Panc1 (cell line): ENCODE measurements around the gene LYSMD3. TPM values are rescaled to one million over a fixed set of nuclear protein-coding genes. Genes with fewer than 3 reads are reported as not detected.

Experiments used
- ATAC-seq: fragments of 200-7000 bp; cut with Tn5 transposase; 2 replicates; pipeline ENCODE4 v1.9.1; 2020; ENCODE audit warnings: mild to moderate bottlenecking, moderate library complexity
- BruUV-seq: library from RNA; stranded (reverse); fragments of 400-500 nt; replicated peaks from 2 replicates; lab custom pipeline; 2021; lab: Mats Ljungman, UMichigan
- CTCF ChIA-PET: fragments of 300-600 bp; sonication (Branson Sonifier 250); formaldehyde crosslinking; loops from one replicate; lab custom pipeline; 2022; ENCODE audit warnings: antibody characterized with exemption; lab: Charles Lee
- POLR2A ChIA-PET: fragments of 300-600 bp; sonication (Branson Sonifier 250); formaldehyde crosslinking; loops from one replicate; lab custom pipeline; 2022; ENCODE audit warnings: antibody characterized with exemption; lab: Charles Lee
- DNase-seq: peaks from one replicate; pipeline ENCODE4 v3.0.0-alpha.2; 2010; ENCODE audit warnings: low read depth, low spot score
- H3K27ac ChIP-seq: 2 replicates; pipeline ENCODE4 v1.5.1; 2011; ENCODE audit warnings: mild to moderate bottlenecking, low read length, inconsistent platforms
- H3K27me3 ChIP-seq: fragments of 200-500 bp; sonication (Bioruptor generic); 2 replicates; pipeline ENCODE4 v1.6.0; 2014; ENCODE audit warnings: low read length, inconsistent platforms; ENCODE audit not compliant: control insufficient read depth, insufficient read depth
- H3K36me3 ChIP-seq: fragments of 200-500 bp; sonication (Bioruptor generic); 2 replicates; pipeline ENCODE4 v1.5.1; 2014; ENCODE audit warnings: inconsistent platforms, mild to moderate bottlenecking, low read length, moderate library complexity; ENCODE audit not compliant: control insufficient read depth, insufficient read depth
- H3K4me1 ChIP-seq: 2 replicates; pipeline ENCODE4 v1.5.1; 2011; ENCODE audit warnings: inconsistent platforms, mild to moderate bottlenecking, low read length, moderate library complexity; ENCODE audit not compliant: control insufficient read depth, insufficient read depth
- H3K4me3 ChIP-seq, 2 experiments: 2 replicates each; pipeline ENCODE4 v1.5.1; 2011 to 2012; ENCODE audit warnings: low read depth in 2 of 2, low read length in 2 of 2, mild to moderate bottlenecking in 2 of 2, inconsistent platforms in 1 of 2, moderate library complexity in 1 of 2
- H3K9me3 ChIP-seq: fragments of 200-500 bp; sonication (Bioruptor generic); 2 replicates; pipeline ENCODE4 v1.5.1; 2014; ENCODE audit warnings: low read depth, mild to moderate bottlenecking, inconsistent platforms, low read length, moderate library complexity; ENCODE audit not compliant: control insufficient read depth, insufficient read depth
- POLR2AphosphoS5 ChIP-seq: IDR thresholded peaks from 2 replicates; pipeline ENCODE4 v1.6.1; 2012; ENCODE audit warnings: mild to moderate bottlenecking, low read depth, low read length, moderate library complexity
- SIN3A ChIP-seq: IDR thresholded peaks from 2 replicates; pipeline ENCODE4 v1.6.1; 2012; ENCODE audit warnings: low read depth, mild to moderate bottlenecking, low read length, moderate library complexity, borderline replicate concordance; ENCODE audit not compliant: insufficient read depth
- TCF7L2 ChIP-seq: IDR thresholded peaks from 2 replicates; pipeline ENCODE4 v1.6.1; 2011; ENCODE audit warnings: mild to moderate bottlenecking, low read depth, low read length, inconsistent platforms
- in situ Hi-C: cut with HindIII; loops from 2 replicates; pipeline ENCODE4 v1.10.0; 2016; ENCODE audit warnings: low sequenced_read_pairs, low pct_unique_long_range_greater_than_20kb
- intact Hi-C: fragments of 100-400 bp; cut with micrococcal nuclease; formaldehyde crosslinking; loops from one replicate; pipeline ENCODE4 v1.10.0; 2022; ENCODE audit not compliant: unreplicated experiment
- total RNA-seq: library from RNA; stranded (reverse); gene quantifications from one replicate; pipeline ENCODE4 v1.2.1, GENCODE V29; 2021; ENCODE audit not compliant: unreplicated experiment
- TF ChIP-seq, protein P1 (sequence below), 2 experiments: IDR thresholded peaks; 2 replicates each; pipeline ENCODE4 v1.6.1; 2011 to 2012; ENCODE audit warnings: low read depth in 2 of 2, control low read depth in 1 of 2, low read length in 1 of 2, mild to moderate bottlenecking in 1 of 2, moderate library complexity in 1 of 2; ENCODE audit not compliant: insufficient read depth in 1 of 2
- TF ChIP-seq, protein P2 (sequence below): fragments of 450-650 bp; IDR thresholded peaks from 2 replicates; pipeline ENCODE4 v1.5.1; 2017; ENCODE audit warnings: mild to moderate bottlenecking

LYSMD3 gene
- total RNA-seq, 1 experiment from 2014 or later: 16.0 TPM

DNA sequence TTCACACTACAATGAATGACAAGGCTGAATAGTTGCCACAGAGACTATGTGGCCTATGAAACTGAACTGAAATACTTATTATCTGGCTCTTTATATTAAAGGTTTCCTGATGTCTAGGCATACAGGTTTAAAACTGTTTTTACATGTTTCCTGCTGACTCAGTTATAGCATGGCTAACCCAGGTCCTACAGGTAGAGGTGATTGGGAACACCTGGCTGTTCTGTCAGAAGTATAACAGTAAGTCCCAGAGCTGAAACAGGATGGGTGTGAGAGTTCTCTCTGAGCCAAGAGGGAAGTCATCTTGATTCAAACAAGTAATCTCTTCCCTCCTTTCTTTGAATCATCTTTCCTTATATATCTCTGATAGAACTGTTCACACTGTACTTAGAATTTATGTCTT is 24.3 kb upstream of the LYSMD3 start:
- intact Hi-C loops (no loop called here), in situ Hi-C loops (no loop called here)
- Histone ChIP-seq H3K4me3 (no peak overlapping the region), H3K27ac (no peak overlapping the region), H3K4me1 (no peaks in the 10 kb centered on the region), H3K9me3 (no peaks in the 10 kb centered on the region), H3K36me3 (no peaks in the 10 kb centered on the region), H3K27me3 (peaks cover 47% of the 10 kb centered on the region)
- TF ChIP-seq SIN3A (no peak), POLR2AphosphoS5 (no peak), TCF7L2 (no peak)
- TF ChIP-seq, protein P1, sequence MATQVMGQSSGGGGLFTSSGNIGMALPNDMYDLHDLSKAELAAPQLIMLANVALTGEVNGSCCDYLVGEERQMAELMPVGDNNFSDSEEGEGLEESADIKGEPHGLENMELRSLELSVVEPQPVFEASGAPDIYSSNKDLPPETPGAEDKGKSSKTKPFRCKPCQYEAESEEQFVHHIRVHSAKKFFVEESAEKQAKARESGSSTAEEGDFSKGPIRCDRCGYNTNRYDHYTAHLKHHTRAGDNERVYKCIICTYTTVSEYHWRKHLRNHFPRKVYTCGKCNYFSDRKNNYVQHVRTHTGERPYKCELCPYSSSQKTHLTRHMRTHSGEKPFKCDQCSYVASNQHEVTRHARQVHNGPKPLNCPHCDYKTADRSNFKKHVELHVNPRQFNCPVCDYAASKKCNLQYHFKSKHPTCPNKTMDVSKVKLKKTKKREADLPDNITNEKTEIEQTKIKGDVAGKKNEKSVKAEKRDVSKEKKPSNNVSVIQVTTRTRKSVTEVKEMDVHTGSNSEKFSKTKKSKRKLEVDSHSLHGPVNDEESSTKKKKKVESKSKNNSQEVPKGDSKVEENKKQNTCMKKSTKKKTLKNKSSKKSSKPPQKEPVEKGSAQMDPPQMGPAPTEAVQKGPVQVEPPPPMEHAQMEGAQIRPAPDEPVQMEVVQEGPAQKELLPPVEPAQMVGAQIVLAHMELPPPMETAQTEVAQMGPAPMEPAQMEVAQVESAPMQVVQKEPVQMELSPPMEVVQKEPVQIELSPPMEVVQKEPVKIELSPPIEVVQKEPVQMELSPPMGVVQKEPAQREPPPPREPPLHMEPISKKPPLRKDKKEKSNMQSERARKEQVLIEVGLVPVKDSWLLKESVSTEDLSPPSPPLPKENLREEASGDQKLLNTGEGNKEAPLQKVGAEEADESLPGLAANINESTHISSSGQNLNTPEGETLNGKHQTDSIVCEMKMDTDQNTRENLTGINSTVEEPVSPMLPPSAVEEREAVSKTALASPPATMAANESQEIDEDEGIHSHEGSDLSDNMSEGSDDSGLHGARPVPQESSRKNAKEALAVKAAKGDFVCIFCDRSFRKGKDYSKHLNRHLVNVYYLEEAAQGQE (IDR thresholded peaks at IDR 0.05; ENCODE audit: insufficient read depth in 1 of 2, low read depth in 2 of 2, low read length in 1 of 2): no peak
- TF ChIP-seq, protein P2, sequence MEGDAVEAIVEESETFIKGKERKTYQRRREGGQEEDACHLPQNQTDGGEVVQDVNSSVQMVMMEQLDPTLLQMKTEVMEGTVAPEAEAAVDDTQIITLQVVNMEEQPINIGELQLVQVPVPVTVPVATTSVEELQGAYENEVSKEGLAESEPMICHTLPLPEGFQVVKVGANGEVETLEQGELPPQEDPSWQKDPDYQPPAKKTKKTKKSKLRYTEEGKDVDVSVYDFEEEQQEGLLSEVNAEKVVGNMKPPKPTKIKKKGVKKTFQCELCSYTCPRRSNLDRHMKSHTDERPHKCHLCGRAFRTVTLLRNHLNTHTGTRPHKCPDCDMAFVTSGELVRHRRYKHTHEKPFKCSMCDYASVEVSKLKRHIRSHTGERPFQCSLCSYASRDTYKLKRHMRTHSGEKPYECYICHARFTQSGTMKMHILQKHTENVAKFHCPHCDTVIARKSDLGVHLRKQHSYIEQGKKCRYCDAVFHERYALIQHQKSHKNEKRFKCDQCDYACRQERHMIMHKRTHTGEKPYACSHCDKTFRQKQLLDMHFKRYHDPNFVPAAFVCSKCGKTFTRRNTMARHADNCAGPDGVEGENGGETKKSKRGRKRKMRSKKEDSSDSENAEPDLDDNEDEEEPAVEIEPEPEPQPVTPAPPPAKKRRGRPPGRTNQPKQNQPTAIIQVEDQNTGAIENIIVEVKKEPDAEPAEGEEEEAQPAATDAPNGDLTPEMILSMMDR: no peak
- no TSS peak for BruUV-seq
- DNase-seq: no peak
- no peak for ATAC-seq
- ChIA-PET CTCF (no interaction called here), POLR2A (no interaction called here)

DNA sequence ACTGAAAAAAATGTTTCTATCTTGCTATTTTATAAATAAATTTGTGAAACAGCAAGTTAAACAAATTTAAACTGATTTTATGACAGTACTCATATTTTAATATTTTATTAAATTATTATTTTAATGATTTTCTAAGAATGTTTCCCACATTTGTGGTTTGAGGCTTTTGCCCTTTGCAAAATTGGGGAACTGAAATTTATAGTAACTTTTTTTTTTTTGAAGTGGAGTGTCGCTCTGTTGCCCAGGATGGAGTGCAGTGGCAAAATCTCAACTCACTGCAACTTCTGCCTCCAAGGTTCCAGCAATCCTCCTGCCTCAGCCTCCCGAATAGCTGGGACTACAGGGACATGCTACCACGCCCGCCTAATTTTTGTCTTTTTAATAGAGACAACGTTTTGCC is 22.0 kb upstream of the LYSMD3 start:
- in situ Hi-C loops: no loop called here
- no peak overlapping the region for H3K4me3 ChIP-seq
- ChIA-PET CTCF (no interaction called here), POLR2A (no interaction called here)
- H3K4me1 ChIP-seq: no peaks in the 10 kb centered on the region
- DNase-seq (no peak), ATAC-seq (no peak)
- TF ChIP-seq, protein P2: no peak
- no peak for TF ChIP-seq TCF7L2
- no peak for TF ChIP-seq POLR2AphosphoS5
- no peak for TF ChIP-seq SIN3A
- TF ChIP-seq, protein P1 (IDR thresholded peaks at IDR 0.05; ENCODE audit: insufficient read depth in 1 of 2, low read depth in 2 of 2, low read length in 1 of 2): no peak
- H3K27me3 ChIP-seq: peaks cover 50% of the 10 kb centered on the region
- no peaks in the 10 kb centered on the region for H3K9me3 ChIP-seq
- no TSS peak for BruUV-seq
- no peaks in the 10 kb centered on the region for H3K36me3 ChIP-seq
- intact Hi-C loops: no loop called here
- H3K27ac ChIP-seq: no peak overlapping the region
